Caki2 (cell line): Measurements from ENCODE around the gene ZNF681. TPM values are rescaled to one million over a fixed set of nuclear protein-coding genes. Genes with fewer than 3 reads are reported as not detected.
"Not testable (repeated sequence)": the region's sequence is repeated elsewhere in the genome, so short reads cannot be mapped to it uniquely, and the experiment has no call there.

Experiments
- DNase-seq: peaks from one replicate; pipeline ENCODE4 v3.0.0-alpha.2; 2015; ENCODE audit warnings: low read depth
- in situ Hi-C: cut with HindIII; loops from 2 replicates; pipeline ENCODE4 v1.10.0; 2016; ENCODE audit warnings: low sequenced_read_pairs, low pct_unique_long_range_greater_than_20kb, mixed read lengths
- total RNA-seq: library from RNA; depleted of rRNA; stranded (reverse); fragments of >200 nt; shearing (Covaris generic); gene quantifications from 2 replicates; pipeline ENCODE4 v1.2.3, GENCODE V29; 2014; ENCODE audit warnings: low replicate concordance

The ZNF681 gene
- total RNA-seq, 1 experiment from 2014 or later, result 1.9 TPM

- no peak for DNase-seq
- in situ Hi-C loops, result no loop called here
Observed at GRCh38 chr19:23777216-23777615, 18.5 kb upstream of the ZNF681 start.

DNA sequence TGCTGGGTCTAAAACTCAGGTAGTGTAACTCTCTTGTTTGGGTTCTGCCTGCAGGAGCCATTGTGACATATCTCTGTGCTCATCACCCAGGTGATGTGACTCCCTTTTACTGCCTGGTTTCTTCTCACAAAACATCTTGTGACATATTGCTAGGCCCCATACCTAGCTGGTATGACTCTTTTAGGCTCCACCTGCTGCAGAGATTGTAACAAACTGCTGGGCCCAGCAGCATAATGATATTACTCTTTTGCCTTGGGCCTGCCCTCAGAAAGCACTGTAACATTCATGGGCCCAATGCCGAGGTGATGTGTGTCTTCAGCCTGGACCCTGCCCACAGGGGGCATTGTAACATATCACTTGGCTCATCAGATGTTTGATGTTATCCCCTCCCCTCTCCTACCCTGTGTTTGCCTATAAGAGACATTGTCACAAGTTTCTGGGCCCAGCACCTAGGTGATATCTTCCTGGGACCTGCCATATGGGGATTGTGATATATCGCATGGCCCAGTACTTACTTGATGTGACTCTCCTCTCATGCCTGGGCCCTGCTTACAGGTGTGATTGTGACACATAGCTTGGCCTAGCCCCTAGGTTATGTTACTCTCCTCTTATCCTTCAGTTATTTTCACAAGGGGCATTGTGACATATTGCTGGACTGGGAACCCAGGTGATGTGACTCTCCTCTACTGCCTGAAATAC, 18.0 kb upstream of the ZNF681 start:
- in situ Hi-C loops, result no loop called here
- no peak for DNase-seq

DNA sequence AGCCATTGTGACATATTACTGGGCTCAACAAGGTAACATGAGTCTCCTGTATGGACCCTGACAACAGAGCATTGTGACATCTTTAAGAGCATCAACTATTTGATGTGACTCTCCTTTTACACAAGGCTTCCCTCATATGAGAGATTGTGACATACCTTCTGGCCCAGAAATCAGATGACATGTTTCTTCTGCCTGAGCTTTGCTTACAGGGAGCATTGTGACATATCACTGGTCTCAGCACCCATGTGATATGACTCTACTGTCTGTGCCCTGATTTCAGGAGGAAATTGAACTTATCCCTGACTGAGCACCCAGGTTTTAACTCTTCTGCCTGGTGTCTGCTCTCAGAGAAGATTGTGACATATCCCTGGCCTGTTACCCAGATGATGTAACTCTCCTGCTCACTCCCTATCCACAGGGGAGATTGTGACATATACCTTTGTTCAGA, 15.9 kb upstream of the ZNF681 start:
- in situ Hi-C loops, result no loop called here

DNA sequence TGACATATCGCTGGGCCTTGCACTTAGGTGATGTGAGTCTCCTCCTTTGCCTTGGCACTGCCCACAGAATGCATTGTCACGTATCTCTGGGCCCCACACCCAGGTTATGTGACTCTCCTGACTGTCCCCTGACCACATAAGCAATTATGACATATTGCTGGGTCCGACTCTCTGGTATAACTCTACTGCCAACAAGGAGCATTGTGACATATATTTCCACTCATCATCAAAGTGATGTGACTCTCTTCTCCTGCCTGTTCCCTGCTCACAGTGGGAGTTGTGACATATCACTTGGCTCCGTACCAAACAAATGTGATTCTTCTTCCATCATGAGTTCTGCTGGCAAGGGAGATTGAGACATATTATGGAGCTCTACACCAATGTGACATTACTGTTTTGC, 15.4 kb upstream of the ZNF681 start:
- no peak for DNase-seq
- in situ Hi-C loops, result no loop called here

More for the DNA sequence above, 15.9 kb upstream of the ZNF681 start:
- DNase-seq, result no peak

GRCh38 chr19:23772675-23773063, 14.0 kb upstream of the ZNF681 start:
- in situ Hi-C loops, result no loop called here

DNA sequence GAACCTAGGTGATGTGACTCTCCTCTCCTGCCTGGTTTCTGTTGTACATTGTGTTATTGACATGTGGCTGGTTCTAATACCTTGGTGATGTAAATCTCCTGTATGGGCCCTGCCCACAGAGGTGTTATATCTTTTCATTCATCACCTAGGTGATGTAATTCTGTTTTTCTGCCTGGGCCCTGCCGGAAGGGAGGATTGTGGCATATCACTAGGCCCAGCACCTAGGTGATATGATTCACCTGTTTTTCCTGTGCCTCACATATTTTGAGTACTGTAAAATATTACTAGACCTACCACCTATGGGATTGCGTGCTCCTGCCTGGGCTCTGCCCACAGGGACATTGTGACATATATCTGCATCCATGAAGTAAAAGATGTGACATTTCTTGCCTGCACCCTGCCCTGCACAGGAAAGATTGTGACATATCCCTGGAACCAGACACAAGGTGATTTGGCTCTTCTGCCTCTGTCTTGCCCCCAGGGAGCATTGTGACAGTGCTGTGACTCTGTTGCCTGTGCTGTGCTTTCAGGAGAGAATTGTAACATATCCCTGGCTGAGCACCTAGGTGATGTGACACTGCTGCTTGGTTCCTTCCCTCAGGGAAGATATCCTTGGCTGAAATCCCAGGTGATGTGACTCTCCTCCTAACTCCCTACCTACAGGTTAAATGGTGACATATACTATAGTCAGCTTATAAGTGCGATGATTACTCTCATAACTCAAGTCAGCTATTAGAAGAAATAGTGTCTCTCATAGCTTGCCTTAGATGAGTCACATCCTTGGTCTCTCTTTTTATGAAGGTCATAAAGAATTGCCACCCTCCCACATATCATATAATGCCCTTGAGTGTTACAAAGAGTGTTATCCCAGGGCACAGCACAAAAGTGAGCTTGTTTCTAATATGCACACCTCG, 13.3 kb upstream of the ZNF681 start:
- in situ Hi-C loops, result no loop called here
- DNase-seq, result no peak

More at GRCh38 chr19:23772675-23773063, 14.0 kb upstream of the ZNF681 start:
- DNase-seq, result no peak

DNA sequence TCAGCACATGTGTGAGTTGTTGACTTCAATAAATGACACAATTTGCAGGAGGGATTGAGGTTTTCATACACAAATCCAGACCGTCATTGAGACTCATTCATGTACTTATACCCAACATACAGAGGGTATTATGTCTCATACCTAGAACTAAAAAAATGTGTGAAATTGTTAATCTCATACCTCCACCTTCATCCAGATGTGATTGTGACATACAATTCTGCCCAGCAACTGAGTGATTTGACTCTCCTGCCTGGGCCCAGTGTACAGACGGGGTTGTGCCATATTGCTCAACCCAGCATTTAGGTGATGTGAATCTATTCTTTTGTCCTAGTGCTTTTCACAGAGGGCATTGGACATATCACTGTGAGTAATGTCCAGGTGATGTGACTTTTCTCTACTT, 12.6 kb upstream of the ZNF681 start:
- in situ Hi-C loops, result no loop called here

DNA sequence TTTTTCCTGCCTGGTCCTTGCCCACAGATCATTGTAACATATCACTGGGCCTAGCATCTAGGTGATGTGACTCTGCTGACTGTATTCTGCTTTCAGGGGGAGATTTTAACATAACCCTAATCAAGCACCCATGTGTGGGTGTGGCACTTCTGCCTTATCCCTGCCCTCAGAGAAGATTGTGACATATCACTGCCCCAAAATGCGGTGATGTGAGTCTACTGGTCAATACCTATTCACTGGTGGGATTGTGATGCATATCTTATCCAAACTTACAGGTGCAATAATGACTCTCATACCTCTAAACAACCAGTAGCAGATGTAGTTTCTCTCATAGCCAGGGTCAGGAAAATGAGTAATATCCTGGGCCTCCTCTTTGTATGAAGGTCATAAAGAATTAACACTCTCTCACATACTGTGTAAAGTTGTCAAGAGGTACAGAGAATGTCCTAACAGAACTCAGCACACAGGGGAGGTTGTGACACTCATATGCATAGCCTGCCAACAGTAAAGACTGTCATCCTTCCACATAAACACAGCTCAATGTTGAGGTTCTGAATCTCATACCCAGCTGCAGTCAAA, 12.1 kb upstream of the ZNF681 start:
- in situ Hi-C loops, result no loop called here
- DNase-seq, result no peak

More for the DNA sequence above, 12.6 kb upstream of the ZNF681 start:
- no peak for DNase-seq

DNA sequence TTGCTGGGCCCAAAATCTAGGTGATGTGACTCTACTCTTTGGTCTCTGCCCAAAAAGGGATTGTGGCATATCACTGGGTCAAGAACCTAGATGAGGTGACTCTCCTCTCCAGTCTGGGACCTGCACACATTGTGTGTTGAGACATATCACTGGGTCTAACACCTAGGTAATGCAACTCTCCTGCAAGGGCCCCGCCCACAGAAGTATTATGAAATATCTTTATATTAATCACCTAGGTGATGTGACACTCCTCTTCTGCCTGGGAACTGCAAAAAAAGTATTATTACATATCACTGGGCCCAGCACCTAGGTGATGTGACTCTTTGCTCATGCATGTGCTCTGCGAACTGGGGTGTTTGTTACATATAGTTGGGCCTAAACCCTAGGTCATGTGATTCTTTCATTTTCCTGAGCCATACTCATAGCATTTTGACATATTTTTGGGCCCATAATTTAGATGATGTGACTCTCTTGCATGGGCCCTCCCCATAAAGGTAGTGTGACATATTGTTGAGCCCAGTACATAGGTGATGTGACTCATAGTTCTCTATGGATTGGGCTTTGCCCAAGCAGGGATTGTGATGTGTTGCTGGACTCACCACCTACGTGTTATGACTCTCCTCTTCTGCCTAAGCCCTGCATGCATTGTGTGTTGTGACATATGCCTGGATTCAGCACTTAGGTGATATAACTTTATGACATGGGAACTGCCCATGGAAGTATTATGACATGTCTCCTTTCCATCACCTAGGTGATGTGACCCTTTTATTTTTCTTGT, 11.2 kb upstream of the ZNF681 start:
- in situ Hi-C loops, result no loop called here
- no peak for DNase-seq

- DNase-seq, result no peak
- in situ Hi-C loops, result no loop called here
Observed at GRCh38 chr19:23766951-23767350, 8.3 kb upstream of the ZNF681 start.

- in situ Hi-C loops, result no loop called here
Observed at GRCh38 chr19:23764781-23765180, 6.1 kb upstream of the ZNF681 start.

GRCh38 chr19:23762884-23763711, 4.4 kb upstream of the ZNF681 start:
- in situ Hi-C loops, result no loop called here
- DNase-seq, result no peak

More at GRCh38 chr19:23764781-23765180, 6.1 kb upstream of the ZNF681 start:
- DNase-seq, result no peak

GRCh38 chr19:23762548-23762883, 3.8 kb upstream of the ZNF681 start:
- in situ Hi-C loops, result no loop called here
- DNase-seq, result no peak

- DNase-seq, in situ Hi-C loops: not testable (repeated sequence)
Observed at GRCh38 chr19:23760326-23760725, 1.6 kb upstream of the ZNF681 start.

DNA sequence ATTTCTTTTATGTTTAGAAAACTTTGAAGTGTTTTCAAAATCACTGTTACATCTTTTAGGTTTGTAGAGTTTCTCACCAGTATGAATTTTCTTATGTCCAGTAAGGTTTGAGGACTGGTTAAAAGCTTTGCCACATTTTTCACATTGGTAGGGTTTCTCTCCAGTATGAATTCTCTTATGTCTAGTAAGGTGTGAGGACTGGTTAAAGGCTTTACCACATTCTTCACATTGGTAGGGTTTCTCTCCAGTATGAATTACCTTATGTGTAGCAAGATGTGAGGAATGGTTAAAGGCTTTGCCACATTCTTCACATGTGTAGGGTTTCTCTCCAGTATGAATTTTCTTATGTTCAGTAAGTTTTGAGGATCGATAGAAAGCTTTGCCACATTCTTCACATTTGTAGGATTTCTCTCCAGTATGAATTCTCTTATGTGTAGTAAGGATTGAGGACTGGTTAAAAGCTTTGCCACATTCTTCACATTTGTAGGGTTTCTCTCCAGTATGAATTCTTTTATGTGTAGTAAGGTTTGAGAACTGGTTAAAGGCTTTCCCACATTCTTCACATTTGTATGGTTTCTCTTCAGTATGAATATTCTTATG, 15.0 kb downstream of the ZNF681 start:
- in situ Hi-C loops, DNase-seq: not testable (repeated sequence)

DNA sequence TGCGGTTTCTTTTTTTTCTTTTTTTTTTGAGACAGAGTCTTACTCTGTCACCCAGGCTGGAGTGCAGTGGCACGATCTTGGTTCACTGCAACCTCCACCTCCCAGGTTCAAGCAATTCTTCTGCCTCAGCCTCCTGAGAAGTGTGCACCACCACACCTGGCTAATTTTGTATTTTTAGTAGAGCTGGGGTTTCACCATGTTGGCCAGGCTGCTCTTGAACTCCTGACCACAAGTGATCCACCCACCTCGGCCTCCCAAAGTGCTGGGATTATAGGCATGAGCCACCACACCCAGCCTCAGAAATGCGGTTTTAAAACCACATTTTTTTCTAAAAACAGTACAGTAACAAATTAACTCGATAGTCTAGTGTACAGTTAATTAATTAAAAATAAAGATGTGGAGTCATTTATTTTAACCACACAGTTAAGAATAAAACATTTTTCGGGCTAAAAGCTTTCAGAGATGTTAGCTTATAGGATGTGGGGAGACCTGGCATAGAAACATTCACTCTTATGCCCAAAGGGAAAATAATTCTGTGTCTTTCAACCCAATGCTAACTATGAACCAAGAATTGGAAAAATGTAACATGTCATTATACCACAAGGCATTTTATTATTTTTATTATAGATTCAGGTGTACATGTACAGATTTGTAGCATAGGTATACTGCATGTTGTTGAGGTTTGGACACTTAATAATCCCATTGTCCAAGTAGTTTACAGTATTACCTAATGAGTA, 27.8 kb downstream of the ZNF681 start:
- DNase-seq, in situ Hi-C loops: not testable (repeated sequence)

GRCh38 chr19:23724161-23724560, 34.5 kb downstream of the ZNF681 start:
- in situ Hi-C loops, DNase-seq: not testable (repeated sequence)
